HepG2 (cell line): ENCODE measurements around the gene CEACAM8. TPM values are rescaled to one million over a fixed set of nuclear protein-coding genes. Genes with fewer than 3 reads are reported as not detected.

Experiments used
- ATAC-seq: fragments of 200-7000 bp; cut with Tn5 transposase; 3 replicates; pipeline ENCODE4 v1.9.1; 2020; ENCODE audit warnings: mild to moderate bottlenecking, moderate library complexity
- BruUV-seq: library from RNA; stranded (reverse); fragments of 400-500 nt; replicated peaks from 2 replicates; lab custom pipeline; 2021; lab: Mats Ljungman, UMichigan
- CTCF ChIA-PET: fragments of 300-600 bp; formaldehyde crosslinking; extraction: SDS; loops from one replicate; lab custom pipeline; 2021; ENCODE audit warnings: low total read pairs, inconsistent platforms, low intra/inter-chr PET ratio; lab: Yijun Ruan, JAX
- POLR2A ChIA-PET: fragments of 350-600 bp; sonication (Branson Sonifier 250); formaldehyde crosslinking; loops from one replicate; lab custom pipeline; 2020; ENCODE audit warnings: antibody characterized with exemption, inconsistent platforms; lab: Yijun Ruan, JAX
- DNase-seq: peaks from one replicate; pipeline ENCODE4 v3.0.0-alpha.2; 2015; ENCODE audit warnings: low spot score
- FAIRE-seq: peaks from 3 replicates; lab custom pipeline; 2011; peaks lifted over from hg19 to GRCh38; lab: Jason Lieb, UNC
- H2AFZ ChIP-seq: one replicate; pipeline ENCODE4 v1.6.1; 2011; ENCODE audit warnings: low read length, inconsistent platforms
- H3K27ac ChIP-seq: fragments of 300-600 bp; 3 replicates; pipeline ENCODE4 v1.8.0; 2011; ENCODE audit warnings: mixed run types, mild to moderate bottlenecking, mixed read lengths, low read length, inconsistent platforms; ENCODE audit not compliant: insufficient read depth; ENCODE audit errors: extremely low read length
- H3K27me3 ChIP-seq, 2 experiments: fragments of 200-600 bp in 1 of 2; 2 replicates in 1 of 2; 3 replicates in 1 of 2; pipeline versions ENCODE4 v1.6.0 to v1.8.0; 2011; ENCODE audit warnings: low read length in 2 of 2, mild to moderate bottlenecking in 2 of 2, moderate library complexity in 2 of 2, inconsistent platforms in 1 of 2; ENCODE audit not compliant: insufficient read depth in 2 of 2, control insufficient read depth in 1 of 2
- H3K36me3 ChIP-seq, 2 experiments: fragments of 200-600 bp in 1 of 2; replicated peaks in 1 of 2; 2 replicates in 1 of 2; 3 replicates in 1 of 2; pipeline versions ENCODE4 v1.5.1 to v1.8.0; 2011; ENCODE audit warnings: low read length in 2 of 2, inconsistent platforms in 1 of 2; ENCODE audit not compliant: insufficient read depth in 2 of 2, control insufficient read depth in 1 of 2
- H3K4me1 ChIP-seq: 2 replicates; pipeline ENCODE4 v1.5.1; 2012; ENCODE audit warnings: low read length, inconsistent platforms; ENCODE audit not compliant: insufficient read depth
- H3K4me2 ChIP-seq: 2 replicates; pipeline ENCODE4 v1.6.0; 2011; ENCODE audit warnings: low read depth, low read length, inconsistent platforms
- H3K4me3 ChIP-seq, 3 experiments: fragments of 200-600 bp in 1 of 3; sonication (generic), shearing (Covaris generic) in 1 of 3; replicated peaks in 1 of 3; 2 replicates each; pipeline ENCODE4 v1.5.1; 2011 to 2016; ENCODE audit warnings: low read length in 3 of 3, inconsistent platforms in 2 of 3, low read depth in 2 of 3, mild to moderate bottlenecking in 2 of 3, control low read depth in 1 of 3, mixed read lengths in 1 of 3; ENCODE audit not compliant: insufficient read depth in 1 of 3
- H3K79me2 ChIP-seq: one replicate; pipeline ENCODE4 v1.6.1; 2011; ENCODE audit warnings: low read length, inconsistent platforms; ENCODE audit not compliant: insufficient read depth
- H3K9ac ChIP-seq: 2 replicates; pipeline ENCODE4 v1.6.0; 2011; ENCODE audit warnings: mild to moderate bottlenecking, low read depth, low read length, inconsistent platforms; ENCODE audit not compliant: insufficient read depth
- H3K9me3 ChIP-seq: 2 replicates; pipeline ENCODE4 v1.5.1; 2012; ENCODE audit warnings: mild to moderate bottlenecking, low read length
- H4K20me1 ChIP-seq: 2 replicates; pipeline ENCODE4 v1.6.0; 2011; ENCODE audit warnings: inconsistent platforms, mild to moderate bottlenecking, low read length, moderate library complexity; ENCODE audit not compliant: insufficient read depth
- E2F1 ChIP-seq: sonication (generic); formaldehyde crosslinking; IDR thresholded peaks from 2 replicates; pipeline ENCODE4 v1.5.0; 2020; ENCODE audit warnings: missing genetic modification reagents
- HOXA3 ChIP-seq: sonication (generic); formaldehyde crosslinking; IDR thresholded peaks from 2 replicates; pipeline ENCODE4 v1.5.0; 2020; ENCODE audit warnings: missing genetic modification reagents
- KLF6 ChIP-seq: IDR thresholded peaks from 2 replicates; pipeline ENCODE4 v1.8.0; 2016; ENCODE audit warnings: missing biosample characterization, missing genetic modification reagents
- NONO ChIP-seq, 2 experiments: fragments of 450-650 bp in 1 of 2; sonication (generic) in 1 of 2; formaldehyde crosslinking in 1 of 2; IDR thresholded peaks in 1 of 2; conservative IDR thresholded peaks in 1 of 2; 2 replicates each; pipeline versions ENCODE4 v1.6.1 to v1.8.0; 2017 to 2022; ENCODE audit warnings: mild to moderate bottlenecking in 1 of 2, missing genetic modification reagents in 1 of 2, moderate library complexity in 1 of 2
- ONECUT2 ChIP-seq: sonication (generic); formaldehyde crosslinking; IDR thresholded peaks from 2 replicates; pipeline ENCODE4 v1.4.0; 2020; ENCODE audit warnings: missing genetic modification reagents
- PRMT3 ChIP-seq: sonication (generic); formaldehyde crosslinking; IDR thresholded peaks from 2 replicates; pipeline ENCODE4 v1.8.1; 2022; ENCODE audit warnings: low read depth, mild to moderate bottlenecking, moderate library complexity, missing genetic modification reagents, borderline replicate concordance
- RBAK ChIP-seq: sonication (generic); formaldehyde crosslinking; IDR thresholded peaks from 2 replicates; pipeline ENCODE4 v1.5.1; 2020; ENCODE audit warnings: mild to moderate bottlenecking, missing genetic modification reagents
- ZNF263 ChIP-seq: sonication (generic); formaldehyde crosslinking; IDR thresholded peaks from 2 replicates; pipeline ENCODE4 v1.4.0; 2020; ENCODE audit warnings: missing genetic modification reagents
- ZNF331 ChIP-seq: sonication (generic); formaldehyde crosslinking; IDR thresholded peaks from 2 replicates; pipeline ENCODE4 v1.4.0; 2020; ENCODE audit warnings: missing genetic modification reagents
- ZNF367 ChIP-seq: sonication (generic); formaldehyde crosslinking; IDR thresholded peaks from 2 replicates; pipeline ENCODE4 v1.4.0; 2020; ENCODE audit warnings: missing genetic modification reagents, borderline replicate concordance
- ZNF782 ChIP-seq: sonication (generic); formaldehyde crosslinking; IDR thresholded peaks from 2 replicates; pipeline ENCODE4 v1.4.0; 2020; ENCODE audit warnings: missing genetic modification reagents, mild to moderate bottlenecking, borderline replicate concordance
- WGBS: methylation state at CpG from one replicate; pipeline ENCODE4 v1.1.6; 2017; ENCODE audit warnings: low lambda C conversion rate; 5-methylcytosine and 5-hydroxymethylcytosine counted together
- in situ Hi-C: cut with HindIII; loops from 2 replicates; pipeline ENCODE4 v1.10.0; 2017; ENCODE audit warnings: low pct_unique_long_range_greater_than_20kb; ENCODE audit not compliant: extremely low pct_ligation_motif_present
- intact Hi-C: fragments of 100-400 bp; cut with micrococcal nuclease; formaldehyde crosslinking; loops from one replicate; pipeline ENCODE4 v1.10.0; 2022; ENCODE audit not compliant: unreplicated experiment
- polyA plus RNA-seq, 8 experiments: library from polyadenylated mRNA; depleted of rRNA in 3 of 8; stranded (reverse) in 7 of 8; unstranded in 1 of 8; fragments of >200 nt; fragmentation: Illumina TruSeq in 4 of 8; extraction: Trizol in 4 of 8; gene quantifications; 2 replicates each; pipeline versions ENCODE4 v1.2.1 to v1.2.3, GENCODE V29; 2011 to 2016; ENCODE audit warnings: low read depth in 4 of 8, missing spikeins in 1 of 8, mixed read lengths in 1 of 8; ENCODE audit not compliant: insufficient read depth in 1 of 8
- total RNA-seq, 5 experiments: library from RNA; depleted of rRNA; stranded (reverse); fragments of >200 nt; fragmentation: Illumina TruSeq; extraction: Trizol; gene quantifications; 2 replicates each; pipeline ENCODE4 v1.2.3, GENCODE V29; 2016; ENCODE audit warnings: low read depth in 1 of 5
- TF ChIP-seq, protein P1 (sequence below), 2 experiments: sonication (generic) in 1 of 2; formaldehyde crosslinking in 1 of 2; IDR thresholded peaks; 2 replicates each; pipeline versions ENCODE4 v1.4.0 to v1.6.1; 2018 to 2020; ENCODE audit warnings: missing genetic modification reagents in 2 of 2, borderline replicate concordance in 1 of 2, low read depth in 1 of 2, mild to moderate bottlenecking in 1 of 2, missing biosample characterization in 1 of 2
- TF ChIP-seq, protein P2 (sequence below): sonication (generic); formaldehyde crosslinking; IDR thresholded peaks from 2 replicates; pipeline ENCODE4 v1.5.1; 2020; ENCODE audit warnings: missing genetic modification reagents, mild to moderate bottlenecking, borderline replicate concordance

Gene CEACAM8
- total and polyA plus RNA-seq, 2 of the 13 experiments (the other 11 are each of a cell fraction or from before 2014, with no cell fraction given) = not detected

GRCh38 chr19:42576241-42576640 lies 18.5 kb downstream of the CEACAM8 start:
- BruUV-seq = no TSS peak
- H3K4me3 ChIP-seq = no peak overlapping the region
- no peak overlapping the region for H3K9ac ChIP-seq
- DNase-seq (no peak), ATAC-seq (no peak), FAIRE-seq (no peak)
- peaks cover 1 to 3% of the 10 kb centered on the region in 2 experiments; a peak in 3 of 5 replicates for H3K27me3 ChIP-seq
- no peak overlapping the region for H3K4me2 ChIP-seq
- H3K36me3 ChIP-seq = no peaks in the 10 kb centered on the region
- ChIA-PET POLR2A (no interaction called here), CTCF (no interaction called here)
- in situ Hi-C loops = no loop called here
- no peak for TF ChIP-seq NONO (IDR thresholded peaks at IDR 0.05)
- no peak for TF ChIP-seq NONO (CRISPR knock-in tag; conservative IDR thresholded peaks at IDR 0.05)
- no peak for TF ChIP-seq RBAK (CRISPR knock-in tag)
- TF ChIP-seq E2F1 (CRISPR knock-in tag) = no peak
- TF ChIP-seq ONECUT2 = no peak
- no peak for TF ChIP-seq ZNF367 (CRISPR knock-in tag)
- no peak for TF ChIP-seq ZNF782 (CRISPR knock-in tag)
- TF ChIP-seq, protein P1, sequence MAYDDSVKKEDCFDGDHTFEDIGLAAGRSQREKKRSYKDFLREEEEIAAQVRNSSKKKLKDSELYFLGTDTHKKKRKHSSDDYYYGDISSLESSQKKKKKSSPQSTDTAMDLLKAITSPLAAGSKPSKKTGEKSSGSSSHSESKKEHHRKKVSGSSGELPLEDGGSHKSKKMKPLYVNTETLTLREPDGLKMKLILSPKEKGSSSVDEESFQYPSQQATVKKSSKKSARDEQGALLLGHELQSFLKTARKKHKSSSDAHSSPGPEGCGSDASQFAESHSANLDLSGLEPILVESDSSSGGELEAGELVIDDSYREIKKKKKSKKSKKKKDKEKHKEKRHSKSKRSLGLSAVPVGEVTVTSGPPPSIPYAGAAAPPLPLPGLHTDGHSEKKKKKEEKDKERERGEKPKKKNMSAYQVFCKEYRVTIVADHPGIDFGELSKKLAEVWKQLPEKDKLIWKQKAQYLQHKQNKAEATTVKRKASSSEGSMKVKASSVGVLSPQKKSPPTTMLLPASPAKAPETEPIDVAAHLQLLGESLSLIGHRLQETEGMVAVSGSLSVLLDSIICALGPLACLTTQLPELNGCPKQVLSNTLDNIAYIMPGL (CRISPR knock-in tag; IDR thresholded peaks at IDR 0.05; ENCODE audit: borderline replicate concordance in 1 of 2, low read depth in 1 of 2) = no peak
- TF ChIP-seq ZNF331 (CRISPR knock-in tag) = no peak
- no peak for TF ChIP-seq KLF6 (CRISPR knock-in tag)
- no peak for TF ChIP-seq PRMT3 (CRISPR knock-in tag)
- TF ChIP-seq, protein P2, sequence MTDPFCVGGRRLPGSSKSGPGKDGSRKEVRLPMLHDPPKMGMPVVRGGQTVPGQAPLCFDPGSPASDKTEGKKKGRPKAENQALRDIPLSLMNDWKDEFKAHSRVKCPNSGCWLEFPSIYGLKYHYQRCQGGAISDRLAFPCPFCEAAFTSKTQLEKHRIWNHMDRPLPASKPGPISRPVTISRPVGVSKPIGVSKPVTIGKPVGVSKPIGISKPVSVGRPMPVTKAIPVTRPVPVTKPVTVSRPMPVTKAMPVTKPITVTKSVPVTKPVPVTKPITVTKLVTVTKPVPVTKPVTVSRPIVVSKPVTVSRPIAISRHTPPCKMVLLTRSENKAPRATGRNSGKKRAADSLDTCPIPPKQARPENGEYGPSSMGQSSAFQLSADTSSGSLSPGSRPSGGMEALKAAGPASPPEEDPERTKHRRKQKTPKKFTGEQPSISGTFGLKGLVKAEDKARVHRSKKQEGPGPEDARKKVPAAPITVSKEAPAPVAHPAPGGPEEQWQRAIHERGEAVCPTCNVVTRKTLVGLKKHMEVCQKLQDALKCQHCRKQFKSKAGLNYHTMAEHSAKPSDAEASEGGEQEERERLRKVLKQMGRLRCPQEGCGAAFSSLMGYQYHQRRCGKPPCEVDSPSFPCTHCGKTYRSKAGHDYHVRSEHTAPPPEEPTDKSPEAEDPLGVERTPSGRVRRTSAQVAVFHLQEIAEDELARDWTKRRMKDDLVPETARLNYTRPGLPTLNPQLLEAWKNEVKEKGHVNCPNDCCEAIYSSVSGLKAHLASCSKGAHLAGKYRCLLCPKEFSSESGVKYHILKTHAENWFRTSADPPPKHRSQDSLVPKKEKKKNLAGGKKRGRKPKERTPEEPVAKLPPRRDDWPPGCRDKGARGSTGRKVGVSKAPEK (CRISPR knock-in tag) = no peak
- no peak for TF ChIP-seq HOXA3 (CRISPR knock-in tag)
- no peak for TF ChIP-seq ZNF263 (CRISPR knock-in tag)
- no peaks in the 10 kb centered on the region for H3K9me3 ChIP-seq
- no peaks in the 10 kb centered on the region for H3K79me2 ChIP-seq
- intact Hi-C loops = no loop called here
- H4K20me1 ChIP-seq = no peaks in the 10 kb centered on the region
- 3% methylated on average over 2 of the region's 2 CpGs for WGBS
- no peaks in the 10 kb centered on the region for H3K4me1 ChIP-seq
- no peak overlapping the region for H2AFZ ChIP-seq
- no peak overlapping the region for H3K27ac ChIP-seq
